DMS 273 treated with DMSO at 0.1 percent for 48 hours (cell line): Measurements from ENCODE around the gene HDDC2.

Experiments
- DNase-seq: peaks from one replicate; lab custom pipeline; 2025; lab: John Stamatoyannopoulos, UW

Gene HDDC2

GRCh38 chr6:125233202-125233601, 68.6 kb downstream of the HDDC2 start:
- DNase-seq, result no peak

DNA sequence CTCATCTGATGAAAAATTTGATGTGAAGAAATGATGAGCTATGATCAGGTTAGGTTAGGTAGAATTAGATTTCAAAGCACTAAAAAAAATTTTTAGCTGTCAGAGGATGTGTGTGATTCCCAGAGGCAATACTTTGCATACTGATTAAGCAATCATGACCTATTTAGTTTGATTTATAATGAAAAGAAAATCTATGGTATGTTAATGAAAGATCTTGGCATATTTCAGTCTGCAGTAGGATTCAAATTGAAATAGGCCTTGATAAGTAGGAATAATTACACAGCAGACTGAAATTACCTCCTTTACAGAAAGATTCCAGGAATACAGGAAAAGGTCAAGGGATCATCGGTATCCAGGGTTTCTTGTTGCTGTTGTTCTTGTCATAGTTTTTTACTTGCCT, 69.3 kb downstream of the HDDC2 start:
- no peak for DNase-seq

DNA sequence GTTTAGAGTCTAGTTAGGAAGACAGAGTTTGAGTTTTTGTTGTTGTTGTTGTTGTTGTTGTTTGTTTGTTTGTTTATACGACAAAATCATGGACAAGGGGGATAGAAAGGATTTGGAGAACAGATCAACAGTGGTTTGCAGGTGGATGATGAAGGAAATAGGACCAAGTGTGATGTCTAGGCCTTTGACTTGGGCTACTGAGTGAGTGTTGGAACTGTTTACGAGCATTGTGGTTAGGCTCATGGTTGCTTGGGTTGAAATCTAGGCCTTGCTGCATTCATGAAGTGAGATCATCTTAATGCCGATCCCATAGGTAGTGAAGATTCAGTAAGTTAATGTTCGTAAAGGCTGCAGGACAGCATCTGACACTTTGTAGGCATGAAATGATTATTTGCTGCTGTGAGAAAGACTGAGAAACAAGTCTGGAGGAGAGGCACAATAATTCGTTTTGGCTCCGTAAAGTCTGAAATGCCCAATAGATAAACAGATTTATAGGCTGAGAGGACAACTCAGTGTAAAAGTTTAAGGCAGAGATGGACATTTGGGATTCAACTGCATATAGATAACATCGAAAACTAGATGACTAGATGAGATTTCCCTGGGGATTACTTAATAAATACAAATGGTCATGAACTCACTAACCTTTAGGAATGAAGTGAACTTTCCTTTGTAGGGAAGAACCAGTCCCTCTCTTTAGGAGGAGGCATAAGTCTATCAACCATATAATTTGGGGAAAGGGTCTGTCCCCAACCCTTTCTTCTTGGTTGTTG, 70.0 kb downstream of the HDDC2 start:
- DNase-seq, result no peak

- no peak for DNase-seq
Observed at GRCh38 chr6:125231133-125231532, 70.6 kb downstream of the HDDC2 start.

DNA sequence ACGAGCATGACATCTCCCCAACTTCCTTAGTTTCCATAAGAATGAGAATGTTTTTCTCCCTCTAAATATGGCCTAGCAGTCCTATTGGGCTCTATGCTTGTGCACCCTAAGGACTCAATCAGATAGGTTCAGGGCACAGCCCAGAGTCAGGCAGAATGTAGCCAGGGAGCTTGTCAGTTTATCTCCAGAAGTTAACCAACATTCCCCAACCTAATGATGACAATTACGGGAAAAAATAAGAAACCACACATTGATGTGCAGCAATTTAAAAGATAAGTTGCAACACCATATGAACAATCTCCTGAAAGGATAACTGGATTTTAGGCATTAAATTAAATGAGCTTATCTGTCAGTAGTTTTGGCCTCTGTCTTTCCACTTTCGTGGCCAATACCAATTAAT, 71.1 kb downstream of the HDDC2 start:
- DNase-seq, result no peak

- no peak for DNase-seq
Observed at GRCh38 chr6:125228981-125229479, 72.7 kb downstream of the HDDC2 start.

GRCh38 chr6:125227244-125227643, 74.5 kb downstream of the HDDC2 start:
- DNase-seq, result no peak
